Common myeloid progenitor, CD34-positive (primary cell): ENCODE measurements around the gene C14orf119.

Experiments
- CTCF ChIA-PET: fragments of 350-600 bp; sonication (Branson Sonifier 250); formaldehyde crosslinking; loops from one replicate; lab custom pipeline; 2021; ENCODE audit warnings: antibody characterized with exemption; lab: Charles Lee
- POLR2A ChIA-PET: fragments of 350-600 bp; sonication (Branson Sonifier 250); formaldehyde crosslinking; loops from one replicate; lab custom pipeline; 2021; ENCODE audit warnings: antibody characterized with exemption; lab: Charles Lee
- DNase-seq, 3 donors: peaks; one replicate each; pipeline versions ENCODE4 v3.0.0 to v3.0.0-alpha.2; 2013
- H3K27ac ChIP-seq, 2 experiments: 1 replicate in 1 of 2; 2 replicates in 1 of 2; pipeline ENCODE4 v1.7.0; 2013; ENCODE audit warnings: inconsistent platforms in 2 of 2, low read length in 2 of 2, mild to moderate bottlenecking in 2 of 2, low read depth in 1 of 2, moderate library complexity in 1 of 2; ENCODE audit not compliant: severe bottlenecking in 2 of 2, insufficient read depth in 1 of 2, poor library complexity in 1 of 2
- H3K27me3 ChIP-seq, 5 experiments: replicated peaks in 2 of 5; 1 replicate in 3 of 5; 2 replicates in 2 of 5; pipeline versions ENCODE4 v1.6.1 to v1.7.0; 2013; ENCODE audit warnings: low read length in 4 of 5, mild to moderate bottlenecking in 2 of 5, moderate library complexity in 2 of 5, inconsistent platforms in 1 of 5; ENCODE audit not compliant: insufficient read depth in 5 of 5, control insufficient read depth in 4 of 5
- H3K36me3 ChIP-seq, 4 experiments: 1 replicate in 2 of 4; 2 replicates in 2 of 4; pipeline versions ENCODE4 v1.6.1 to v1.7.0; 2013; ENCODE audit warnings: low read length in 3 of 4, control low read depth in 1 of 4, mild to moderate bottlenecking in 1 of 4; ENCODE audit not compliant: control insufficient read depth in 4 of 4, insufficient read depth in 4 of 4
- H3K4me1 ChIP-seq, 4 experiments: 1 replicate in 3 of 4; 2 replicates in 1 of 4; pipeline versions ENCODE4 v1.6.1 to v1.7.1; 2013; ENCODE audit warnings: low read length in 3 of 4, mild to moderate bottlenecking in 3 of 4, control low read depth in 1 of 4, inconsistent platforms in 1 of 4, moderate library complexity in 1 of 4; ENCODE audit not compliant: control insufficient read depth in 4 of 4, insufficient read depth in 4 of 4; ENCODE audit errors: control extremely low read depth in 1 of 4
- H3K4me3 ChIP-seq, 7 experiments: 1 replicate in 4 of 7; 2 replicates in 3 of 7; pipeline versions ENCODE4 v1.5.1 to v1.7.0; 2013; ENCODE audit warnings: mild to moderate bottlenecking in 7 of 7, low read length in 6 of 7, moderate library complexity in 6 of 7, inconsistent platforms in 2 of 7, low read depth in 2 of 7, control low read depth in 1 of 7; ENCODE audit not compliant: insufficient read depth in 4 of 7, control insufficient read depth in 1 of 7; ENCODE audit errors: extremely low read depth in 1 of 7
- H3K9me3 ChIP-seq, 5 experiments: 1 replicate in 4 of 5; 2 replicates in 1 of 5; pipeline versions ENCODE4 v1.6.1 to v1.7.1; 2013; ENCODE audit warnings: low read length in 4 of 5, mild to moderate bottlenecking in 2 of 5, inconsistent platforms in 1 of 5, low read depth in 1 of 5, moderate library complexity in 1 of 5; ENCODE audit not compliant: control insufficient read depth in 4 of 5, insufficient read depth in 2 of 5; ENCODE audit errors: control extremely low read depth in 1 of 5
- WGBS: methylation state at CpG from one replicate; pipeline ENCODE4 v1.1.5; 2013; ENCODE audit not compliant: insufficient coverage; 5-methylcytosine and 5-hydroxymethylcytosine counted together

C14orf119 gene

DNA sequence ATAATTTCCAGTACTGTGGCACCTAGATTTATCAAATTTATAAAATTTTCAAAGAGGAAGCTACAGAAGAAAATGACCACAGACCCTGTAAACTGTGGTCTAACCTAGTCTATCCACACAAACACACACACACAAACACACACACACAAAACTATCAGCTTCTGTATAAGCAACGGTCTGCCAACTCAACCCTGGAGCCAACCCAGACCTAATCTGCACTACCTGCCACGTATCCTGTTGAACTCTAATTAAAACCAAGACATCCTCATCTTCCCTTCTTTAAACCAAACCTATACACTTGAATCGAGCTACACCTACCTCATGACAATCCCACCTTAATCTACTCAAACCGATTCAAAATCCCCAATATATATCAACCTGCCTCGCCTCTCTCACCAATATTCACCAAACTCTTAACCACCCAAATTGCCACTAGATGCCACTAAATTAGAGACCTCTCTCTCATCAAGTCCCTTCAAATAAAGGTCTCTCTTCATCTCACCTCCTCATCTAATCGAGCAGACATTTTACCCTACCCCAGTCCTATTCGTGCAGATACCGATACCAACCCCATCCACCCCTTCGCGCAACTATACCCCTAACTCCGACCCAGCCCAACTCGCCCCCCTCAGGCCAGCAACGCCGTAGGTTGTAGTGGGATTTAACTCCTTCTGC lies 1.2 kb upstream of the C14orf119 start:
- Histone ChIP-seq H3K27ac (peak overlapping the region; percentile 98 to 99), H3K27me3 (no peaks in the 10 kb centered on the region), H3K4me1 (peaks cover 15 to 33% (median 20%) of the 10 kb centered on the region in 4 experiments), H3K9me3 (no peaks in the 10 kb centered on the region), H3K4me3 (peak overlapping the region; percentile 85 to 100 (median 96)), H3K36me3 (peaks cover 14 to 58% (median 36%) of the 10 kb centered on the region in 4 experiments)
- CTCF ChIA-PET, result interaction anchor here (0.9 to 3.5 kb wide), 13 partner anchors 8 to 99 kb away, joined by 3 to 34 read pairs (median 9); partner anchors contain the start of gene CEBPE
- POLR2A ChIA-PET, result interaction anchor here (1.0 to 2.4 kb wide), 6 partner anchors 8 to 24 kb away, joined by 3 to 16 read pairs (median 4); no protein-coding TSS in a partner anchor
- 2% methylated on average over 9 of the region's 14 CpGs for WGBS
- DNase-seq, result peak; percentile 48 to 91 (median 64)

DNA sequence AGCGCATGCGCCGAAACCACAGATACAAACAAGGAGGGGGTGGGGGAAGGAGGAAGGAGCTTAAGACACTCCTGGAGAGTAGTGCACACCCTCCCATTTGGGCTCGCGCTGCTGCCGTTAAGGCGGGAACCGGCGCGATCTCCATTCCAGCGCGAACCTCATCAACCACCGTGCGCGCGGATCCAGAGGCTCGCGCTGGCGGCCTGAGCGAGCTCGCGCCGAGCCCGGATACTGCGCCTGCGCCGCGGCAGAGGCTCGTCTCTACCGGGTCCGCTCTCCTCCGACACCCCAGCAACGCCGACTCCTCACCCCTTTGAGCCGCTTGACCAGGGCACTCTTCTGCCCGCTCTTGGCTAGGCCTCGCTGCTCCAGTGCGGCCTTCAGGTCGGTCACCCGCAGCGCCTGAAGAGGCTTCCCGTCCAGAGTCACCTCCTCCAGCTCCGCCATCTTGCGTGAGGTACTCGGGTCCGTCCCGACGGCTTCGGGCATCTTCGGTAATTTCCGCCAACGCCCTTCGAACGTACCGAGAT lies 574 bp upstream of the C14orf119 start, which contains the start of gene ACIN1:
Gene ACIN1, minus strand, starts transcription at position 471 of the 530 bp plus-strand sequence. Its CDS starts 24 bp downstream, at position 447.
- 0% methylated on average over 55 of the region's 55 CpGs for whole genome bisulfite sequencing
- peaks cover 10 to 52% (median 34%) of the 10 kb centered on the region in 4 experiments for H3K36me3 ChIP-seq

DNA sequence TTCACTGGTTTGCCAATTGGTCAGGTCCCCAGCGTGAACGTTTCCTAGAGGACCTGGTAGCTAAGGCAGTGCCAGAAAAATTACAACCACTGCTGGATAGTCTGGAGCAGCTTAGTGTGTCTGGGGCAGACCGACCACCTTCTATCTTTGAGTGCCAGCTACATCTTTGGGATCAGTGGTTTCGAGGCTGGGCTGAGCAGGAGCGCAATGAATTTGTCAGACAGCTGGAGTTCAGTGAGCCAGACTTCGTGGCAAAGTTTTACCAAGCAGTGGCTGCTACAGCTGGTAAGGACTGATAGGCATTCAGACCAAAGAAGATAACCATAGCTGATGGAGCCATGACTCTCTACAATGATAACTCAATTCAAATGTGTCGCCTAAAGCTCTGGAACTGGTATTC lies 2.5 kb downstream of the C14orf119 start:
- 83% methylated on average over 7 of the region's 7 CpGs for WGBS
- Histone ChIP-seq H3K27me3 (no peaks in the 10 kb centered on the region), H3K4me3 (no peak overlapping the region), H3K27ac (no peak overlapping the region), H3K4me1 (peaks cover 15 to 29% (median 20%) of the 10 kb centered on the region in 4 experiments), H3K36me3 (peaks cover 3 to 27% (median 13%) of the 10 kb centered on the region in 4 experiments), H3K9me3 (no peaks in the 10 kb centered on the region)
- ChIA-PET CTCF (interaction anchor here (1.1 to 2.1 kb wide), 7 partner anchors 11 to 36 kb away, joined by 3 to 10 read pairs (median 6); no protein-coding TSS in a partner anchor), POLR2A (no interaction called here)
- DNase-seq, result peak in 2 of 3 donors; percentile 65 to 78

More for the DNA sequence above, 574 bp upstream of the C14orf119 start, which contains the start of gene ACIN1:
- ChIA-PET POLR2A (interaction anchor here (0.6 to 2.4 kb wide), 10 partner anchors 9 to 159 kb away, joined by 3 to 16 read pairs (median 4); no protein-coding TSS in a partner anchor), CTCF (interaction anchor here (0.6 to 3.5 kb wide), 16 partner anchors 9 to 198 kb away, joined by 3 to 34 read pairs (median 8); partner anchors contain the start of genes CDH24 and CEBPE)
- H3K27ac ChIP-seq, result peak within 1 kb of the TSS; percentile 98 to 99
- peak within 1 kb of the TSS; percentile 85 to 100 (median 96) for H3K4me3 ChIP-seq
- DNase-seq, result peak in 2 of 3 donors; percentile 97 to 98
- H3K27me3 ChIP-seq, result no peaks in the 10 kb centered on the region
- no peaks in the 10 kb centered on the region for H3K9me3 ChIP-seq
- peaks cover 15 to 33% (median 20%) of the 10 kb centered on the region in 4 experiments for H3K4me1 ChIP-seq

DNA sequence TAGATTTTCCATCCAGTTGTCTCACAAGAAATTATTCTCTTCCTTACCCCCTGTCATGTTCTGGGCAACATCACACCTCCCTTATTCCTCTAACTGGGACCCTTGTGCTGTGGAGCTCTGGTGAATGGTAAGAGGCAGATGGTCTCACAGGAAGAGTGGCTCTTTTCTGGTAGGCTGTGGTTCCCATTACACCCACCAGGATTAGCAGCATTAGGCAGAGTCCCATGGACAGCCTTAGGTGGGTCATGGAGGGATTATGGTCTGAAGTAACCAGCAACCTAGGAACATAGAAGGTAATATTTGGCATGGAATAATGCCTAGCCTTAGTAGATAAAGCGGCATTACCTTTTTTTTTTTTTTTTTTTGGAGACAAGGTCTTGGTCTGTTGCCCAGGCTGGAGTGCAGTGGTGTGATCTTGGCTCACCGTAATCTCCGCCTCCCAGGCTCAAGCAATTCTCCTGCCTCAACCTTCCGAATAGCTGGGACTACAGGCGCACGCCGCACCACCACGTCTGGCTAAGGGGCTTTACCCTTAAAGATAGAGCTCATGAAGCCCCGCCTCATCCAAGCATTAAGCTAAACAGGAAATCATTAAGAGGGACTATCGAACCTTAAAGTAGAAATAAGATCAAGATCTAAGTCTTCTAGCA lies 4.0 kb downstream of the C14orf119 start:
- ChIA-PET POLR2A (no interaction called here), CTCF (interaction anchor here (0.7 to 3.8 kb wide), 10 partner anchors 10 to 88 kb away, joined by 3 to 26 read pairs (median 9); partner anchors contain the start of gene CEBPE)

DNA sequence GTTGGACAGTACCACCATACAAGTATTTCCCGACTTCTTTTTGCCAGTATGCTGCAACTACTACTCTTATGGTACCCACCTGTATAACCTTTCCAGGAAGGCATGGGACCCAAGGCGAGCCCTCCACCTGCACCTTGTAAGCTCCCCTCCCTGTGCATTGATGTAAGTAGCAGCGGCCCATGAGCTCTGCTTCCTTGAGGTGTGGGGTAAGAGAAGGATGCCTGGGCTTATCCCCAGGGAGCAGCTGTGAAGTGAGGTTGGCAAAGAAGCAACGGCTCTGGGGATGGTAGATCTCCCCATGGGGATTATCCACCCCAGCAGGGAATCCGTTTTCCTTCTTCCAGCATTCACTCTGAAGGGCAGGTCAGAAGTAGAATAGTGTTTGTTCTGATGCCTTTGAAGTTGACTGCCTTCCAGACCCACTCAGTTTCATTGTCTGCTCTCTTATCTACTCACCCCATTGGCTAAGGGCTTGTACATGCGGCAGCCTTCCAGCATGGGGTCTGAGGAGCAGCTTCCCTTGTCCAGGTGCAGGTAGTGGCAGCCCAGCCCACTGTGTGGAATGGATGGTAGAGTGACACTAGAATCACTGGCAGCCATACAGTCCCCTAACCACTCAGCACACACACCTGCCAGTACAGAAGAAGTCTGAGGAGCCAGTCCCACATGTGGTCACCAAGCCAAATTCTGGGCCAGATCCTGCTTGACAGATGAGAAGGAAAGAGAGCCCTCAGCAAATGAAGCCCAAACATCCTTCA lies 6.1 kb downstream of the C14orf119 start:
- Histone ChIP-seq H3K36me3 (peaks cover 3 to 20% (median 10%) of the 10 kb centered on the region in 4 experiments), H3K9me3 (no peaks in the 10 kb centered on the region), H3K27me3 (peaks cover 0 to 3% (median 0%) of the 10 kb centered on the region in 5 experiments), H3K4me3 (no peak overlapping the region), H3K27ac (no peak overlapping the region), H3K4me1 (peaks cover 2 to 11% (median 8%) of the 10 kb centered on the region in 4 experiments)
- 85% methylated on average over 2 of the region's 6 CpGs for WGBS
- no peak for DNase-seq
- ChIA-PET CTCF (interaction anchor here (1.0 to 3.8 kb wide), 11 partner anchors 9 to 116 kb away, joined by 3 to 26 read pairs (median 4); partner anchors contain the start of gene CEBPE), POLR2A (no interaction called here)

More for the DNA sequence above, 4.0 kb downstream of the C14orf119 start:
- 94% methylated on average over 10 of the region's 10 CpGs for WGBS
- Histone ChIP-seq H3K9me3 (no peaks in the 10 kb centered on the region), H3K4me1 (peaks cover 6 to 14% (median 9%) of the 10 kb centered on the region in 4 experiments), H3K27me3 (no peaks in the 10 kb centered on the region), H3K4me3 (no peak overlapping the region), H3K27ac (no peak overlapping the region), H3K36me3 (peaks cover 3 to 20% (median 10%) of the 10 kb centered on the region in 4 experiments)
- no peak for DNase-seq

DNA sequence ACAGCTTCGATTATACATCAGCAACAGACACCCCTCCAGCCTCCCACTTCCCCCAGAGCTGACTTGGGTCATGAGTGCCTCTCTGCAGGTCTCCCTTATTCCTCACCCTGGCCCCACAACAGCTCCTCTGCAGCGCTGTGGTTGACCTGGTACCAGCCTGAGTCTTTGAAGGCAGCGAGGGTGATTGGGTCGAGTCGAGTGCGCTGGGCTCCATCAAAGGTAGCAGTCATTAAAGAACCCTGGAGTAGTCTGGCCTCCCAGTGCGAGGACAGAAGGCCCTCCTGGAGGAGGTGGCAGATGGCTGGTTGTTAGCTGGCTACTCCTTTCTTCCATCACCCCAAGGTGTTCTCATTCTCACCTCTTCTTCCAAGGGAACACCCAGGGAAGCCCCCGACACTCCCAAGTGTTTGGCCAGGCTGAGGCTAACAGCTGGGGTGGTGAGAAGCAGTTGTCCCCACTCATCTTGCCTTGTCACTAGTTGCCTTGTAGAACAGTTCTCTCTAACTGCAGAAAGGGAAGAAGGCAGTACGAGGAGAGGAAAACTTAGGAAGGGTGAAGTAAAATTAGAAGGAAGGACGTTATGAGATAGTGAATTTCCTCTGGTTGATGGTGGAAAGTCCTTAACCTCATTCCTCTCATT lies 6.8 kb downstream of the C14orf119 start:
- Histone ChIP-seq H3K27me3 (peaks cover 0 to 3% (median 0%) of the 10 kb centered on the region in 5 experiments), H3K27ac (no peak overlapping the region), H3K4me3 (no peak overlapping the region), H3K4me1 (peaks cover 0 to 4% (median 2%) of the 10 kb centered on the region in 4 experiments), H3K36me3 (peaks cover 3 to 20% (median 10%) of the 10 kb centered on the region in 4 experiments), H3K9me3 (no peaks in the 10 kb centered on the region)
- CTCF ChIA-PET, result interaction anchor here (1.0 to 3.8 kb wide), 8 partner anchors 8 to 34 kb away, joined by 3 to 26 read pairs (median 8); no protein-coding TSS in a partner anchor
- 100% methylated on average over 6 of the region's 10 CpGs for WGBS
- POLR2A ChIA-PET, result no interaction called here
- no peak for DNase-seq
